Panc1 (cell line): ENCODE measurements around the gene PAPOLB. TPM values are rescaled to one million over a fixed set of nuclear protein-coding genes. Genes with fewer than 3 reads are reported as not detected.

Experiments
- ATAC-seq: fragments of 200-7000 bp; cut with Tn5 transposase; 2 replicates; pipeline ENCODE4 v1.9.1; 2020; ENCODE audit warnings: mild to moderate bottlenecking, moderate library complexity
- BruUV-seq: library from RNA; stranded (reverse); fragments of 400-500 nt; replicated peaks from 2 replicates; lab custom pipeline; 2021; lab: Mats Ljungman, UMichigan
- CTCF ChIA-PET: fragments of 300-600 bp; sonication (Branson Sonifier 250); formaldehyde crosslinking; loops from one replicate; lab custom pipeline; 2022; ENCODE audit warnings: antibody characterized with exemption; lab: Charles Lee
- POLR2A ChIA-PET: fragments of 300-600 bp; sonication (Branson Sonifier 250); formaldehyde crosslinking; loops from one replicate; lab custom pipeline; 2022; ENCODE audit warnings: antibody characterized with exemption; lab: Charles Lee
- DNase-seq: peaks from one replicate; pipeline ENCODE4 v3.0.0-alpha.2; 2010; ENCODE audit warnings: low read depth, low spot score
- H3K27ac ChIP-seq: 2 replicates; pipeline ENCODE4 v1.5.1; 2011; ENCODE audit warnings: mild to moderate bottlenecking, low read length, inconsistent platforms
- H3K27me3 ChIP-seq: fragments of 200-500 bp; sonication (Bioruptor generic); 2 replicates; pipeline ENCODE4 v1.6.0; 2014; ENCODE audit warnings: low read length, inconsistent platforms; ENCODE audit not compliant: control insufficient read depth, insufficient read depth
- H3K36me3 ChIP-seq: fragments of 200-500 bp; sonication (Bioruptor generic); 2 replicates; pipeline ENCODE4 v1.5.1; 2014; ENCODE audit warnings: inconsistent platforms, mild to moderate bottlenecking, low read length, moderate library complexity; ENCODE audit not compliant: control insufficient read depth, insufficient read depth
- H3K4me1 ChIP-seq: 2 replicates; pipeline ENCODE4 v1.5.1; 2011; ENCODE audit warnings: inconsistent platforms, mild to moderate bottlenecking, low read length, moderate library complexity; ENCODE audit not compliant: control insufficient read depth, insufficient read depth
- H3K4me3 ChIP-seq, 2 experiments: 2 replicates each; pipeline ENCODE4 v1.5.1; 2011 to 2012; ENCODE audit warnings: low read depth in 2 of 2, low read length in 2 of 2, mild to moderate bottlenecking in 2 of 2, inconsistent platforms in 1 of 2, moderate library complexity in 1 of 2
- H3K9me3 ChIP-seq: fragments of 200-500 bp; sonication (Bioruptor generic); 2 replicates; pipeline ENCODE4 v1.5.1; 2014; ENCODE audit warnings: low read depth, mild to moderate bottlenecking, inconsistent platforms, low read length, moderate library complexity; ENCODE audit not compliant: control insufficient read depth, insufficient read depth
- POLR2AphosphoS5 ChIP-seq: IDR thresholded peaks from 2 replicates; pipeline ENCODE4 v1.6.1; 2012; ENCODE audit warnings: mild to moderate bottlenecking, low read depth, low read length, moderate library complexity
- SIN3A ChIP-seq: IDR thresholded peaks from 2 replicates; pipeline ENCODE4 v1.6.1; 2012; ENCODE audit warnings: low read depth, mild to moderate bottlenecking, low read length, moderate library complexity, borderline replicate concordance; ENCODE audit not compliant: insufficient read depth
- TCF7L2 ChIP-seq: IDR thresholded peaks from 2 replicates; pipeline ENCODE4 v1.6.1; 2011; ENCODE audit warnings: mild to moderate bottlenecking, low read depth, low read length, inconsistent platforms
- in situ Hi-C: cut with HindIII; loops from 2 replicates; pipeline ENCODE4 v1.10.0; 2016; ENCODE audit warnings: low sequenced_read_pairs, low pct_unique_long_range_greater_than_20kb
- intact Hi-C: fragments of 100-400 bp; cut with micrococcal nuclease; formaldehyde crosslinking; loops from one replicate; pipeline ENCODE4 v1.10.0; 2022; ENCODE audit not compliant: unreplicated experiment
- total RNA-seq: library from RNA; stranded (reverse); gene quantifications from one replicate; pipeline ENCODE4 v1.2.1, GENCODE V29; 2021; ENCODE audit not compliant: unreplicated experiment
- TF ChIP-seq, protein P1 (sequence below): fragments of 450-650 bp; IDR thresholded peaks from 2 replicates; pipeline ENCODE4 v1.5.1; 2017; ENCODE audit warnings: mild to moderate bottlenecking
- TF ChIP-seq, protein P2 (sequence below), 2 experiments: IDR thresholded peaks; 2 replicates each; pipeline ENCODE4 v1.6.1; 2011 to 2012; ENCODE audit warnings: low read depth in 2 of 2, control low read depth in 1 of 2, low read length in 1 of 2, mild to moderate bottlenecking in 1 of 2, moderate library complexity in 1 of 2; ENCODE audit not compliant: insufficient read depth in 1 of 2

The PAPOLB gene
- total RNA-seq, 1 experiment from 2014 or later, result not detected

GRCh38 chr7:4830176-4830575 is 31.7 kb downstream of the PAPOLB start:
- DNase-seq, result peak; percentile 64
- Histone ChIP-seq H3K27me3 (no peaks in the 10 kb centered on the region), H3K4me1 (no peaks in the 10 kb centered on the region), H3K4me3 (no peak overlapping the region), H3K27ac (no peak overlapping the region), H3K9me3 (no peaks in the 10 kb centered on the region), H3K36me3 (no peaks in the 10 kb centered on the region)
- peak; percentile 95 for ATAC-seq
- BruUV-seq, result no TSS peak
- in situ Hi-C loops, result no loop called here
- TF ChIP-seq, protein P1, sequence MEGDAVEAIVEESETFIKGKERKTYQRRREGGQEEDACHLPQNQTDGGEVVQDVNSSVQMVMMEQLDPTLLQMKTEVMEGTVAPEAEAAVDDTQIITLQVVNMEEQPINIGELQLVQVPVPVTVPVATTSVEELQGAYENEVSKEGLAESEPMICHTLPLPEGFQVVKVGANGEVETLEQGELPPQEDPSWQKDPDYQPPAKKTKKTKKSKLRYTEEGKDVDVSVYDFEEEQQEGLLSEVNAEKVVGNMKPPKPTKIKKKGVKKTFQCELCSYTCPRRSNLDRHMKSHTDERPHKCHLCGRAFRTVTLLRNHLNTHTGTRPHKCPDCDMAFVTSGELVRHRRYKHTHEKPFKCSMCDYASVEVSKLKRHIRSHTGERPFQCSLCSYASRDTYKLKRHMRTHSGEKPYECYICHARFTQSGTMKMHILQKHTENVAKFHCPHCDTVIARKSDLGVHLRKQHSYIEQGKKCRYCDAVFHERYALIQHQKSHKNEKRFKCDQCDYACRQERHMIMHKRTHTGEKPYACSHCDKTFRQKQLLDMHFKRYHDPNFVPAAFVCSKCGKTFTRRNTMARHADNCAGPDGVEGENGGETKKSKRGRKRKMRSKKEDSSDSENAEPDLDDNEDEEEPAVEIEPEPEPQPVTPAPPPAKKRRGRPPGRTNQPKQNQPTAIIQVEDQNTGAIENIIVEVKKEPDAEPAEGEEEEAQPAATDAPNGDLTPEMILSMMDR, result peak; percentile 100
- TF ChIP-seq TCF7L2, result no peak
- TF ChIP-seq, protein P2, sequence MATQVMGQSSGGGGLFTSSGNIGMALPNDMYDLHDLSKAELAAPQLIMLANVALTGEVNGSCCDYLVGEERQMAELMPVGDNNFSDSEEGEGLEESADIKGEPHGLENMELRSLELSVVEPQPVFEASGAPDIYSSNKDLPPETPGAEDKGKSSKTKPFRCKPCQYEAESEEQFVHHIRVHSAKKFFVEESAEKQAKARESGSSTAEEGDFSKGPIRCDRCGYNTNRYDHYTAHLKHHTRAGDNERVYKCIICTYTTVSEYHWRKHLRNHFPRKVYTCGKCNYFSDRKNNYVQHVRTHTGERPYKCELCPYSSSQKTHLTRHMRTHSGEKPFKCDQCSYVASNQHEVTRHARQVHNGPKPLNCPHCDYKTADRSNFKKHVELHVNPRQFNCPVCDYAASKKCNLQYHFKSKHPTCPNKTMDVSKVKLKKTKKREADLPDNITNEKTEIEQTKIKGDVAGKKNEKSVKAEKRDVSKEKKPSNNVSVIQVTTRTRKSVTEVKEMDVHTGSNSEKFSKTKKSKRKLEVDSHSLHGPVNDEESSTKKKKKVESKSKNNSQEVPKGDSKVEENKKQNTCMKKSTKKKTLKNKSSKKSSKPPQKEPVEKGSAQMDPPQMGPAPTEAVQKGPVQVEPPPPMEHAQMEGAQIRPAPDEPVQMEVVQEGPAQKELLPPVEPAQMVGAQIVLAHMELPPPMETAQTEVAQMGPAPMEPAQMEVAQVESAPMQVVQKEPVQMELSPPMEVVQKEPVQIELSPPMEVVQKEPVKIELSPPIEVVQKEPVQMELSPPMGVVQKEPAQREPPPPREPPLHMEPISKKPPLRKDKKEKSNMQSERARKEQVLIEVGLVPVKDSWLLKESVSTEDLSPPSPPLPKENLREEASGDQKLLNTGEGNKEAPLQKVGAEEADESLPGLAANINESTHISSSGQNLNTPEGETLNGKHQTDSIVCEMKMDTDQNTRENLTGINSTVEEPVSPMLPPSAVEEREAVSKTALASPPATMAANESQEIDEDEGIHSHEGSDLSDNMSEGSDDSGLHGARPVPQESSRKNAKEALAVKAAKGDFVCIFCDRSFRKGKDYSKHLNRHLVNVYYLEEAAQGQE (IDR thresholded peaks at IDR 0.05; ENCODE audit: insufficient read depth in 1 of 2, low read depth in 2 of 2, low read length in 1 of 2), result 0 out of 4 replicates have a peak, but pooled peaks of 1 of the 2 experiments have one; percentile 25
- TF ChIP-seq SIN3A, result no peak
- TF ChIP-seq POLR2AphosphoS5, result no peak
- POLR2A ChIA-PET, result no interaction called here
- intact Hi-C loops, result loop anchor here (1.0 to 5.0 kb wide), 2 partner anchors 142 to 256 kb away; no protein-coding TSS in a partner anchor
- CTCF ChIA-PET, result interaction anchor here (0.6 to 1.7 kb wide), 16 partner anchors 9 to 411 kb away, joined by 3 to 10 read pairs (median 3); no protein-coding TSS in a partner anchor

- no peaks in the 10 kb centered on the region for H3K4me1 ChIP-seq
- ATAC-seq (no peak), DNase-seq (no peak)
- ChIA-PET CTCF (interaction anchor here (1.1 kb wide), 1 partner anchor 258 kb away, joined by 3 read pairs; no protein-coding TSS in a partner anchor), POLR2A (no interaction called here)
- H3K4me3 ChIP-seq, result no peak overlapping the region
- H3K36me3 ChIP-seq, result no peaks in the 10 kb centered on the region
- BruUV-seq, result no TSS peak
- TF ChIP-seq POLR2AphosphoS5 (no peak), SIN3A (no peak), TCF7L2 (no peak)
- TF ChIP-seq, protein P1, result no peak
- TF ChIP-seq, protein P2 (IDR thresholded peaks at IDR 0.05; ENCODE audit: insufficient read depth in 1 of 2, low read depth in 2 of 2, low read length in 1 of 2), result no peak
- intact Hi-C loops (loop anchor here (5.0 kb wide), 1 partner anchor 267 kb away; no protein-coding TSS in a partner anchor), in situ Hi-C loops (no loop called here)
- no peaks in the 10 kb centered on the region for H3K27me3 ChIP-seq
- no peaks in the 10 kb centered on the region for H3K9me3 ChIP-seq
- no peak overlapping the region for H3K27ac ChIP-seq
Observed at GRCh38 chr7:4828720-4829383, 33.0 kb downstream of the PAPOLB start.
